ENCODE data around the gene DDC.
A peak's percentile ranks its signal among the peaks of the same experiment; 100 is the strongest.
"Not testable (repeated sequence)": the region's sequence is repeated elsewhere in the genome, so short reads cannot be mapped to it uniquely, and the experiment has no call there.

Gene DDC

GRCh38 chr7:50591480-50592438 is 26.6 kb upstream of the DDC start:
- no peak overlapping the region for H3K4me3 ChIP-seq (ENCODE audit: low read length)
- no peak for DNase-seq (ENCODE audit: low read depth, low spot score)

- no peak overlapping the region for H3K4me3 ChIP-seq (ENCODE audit: low read length)
- DNase-seq (ENCODE audit: low read depth, low spot score): no peak
Observed at GRCh38 chr7:50591098-50591479, 25.9 kb upstream of the DDC start.

GRCh38 chr7:50590535-50590934 is 25.3 kb upstream of the DDC start:
- H3K4me3 ChIP-seq (ENCODE audit: low read length): no peak overlapping the region
- no peak for DNase-seq (ENCODE audit: low read depth, low spot score)

GRCh38 chr7:50589364-50589763 is 24.2 kb upstream of the DDC start:
- no peak overlapping the region for H3K4me3 ChIP-seq (ENCODE audit: low read length)
- DNase-seq (ENCODE audit: low read depth, low spot score): peak; percentile 35

GRCh38 chr7:50588937-50589336 is 23.7 kb upstream of the DDC start:
- no peak for DNase-seq (ENCODE audit: low read depth, low spot score)
- no peak overlapping the region for H3K4me3 ChIP-seq (ENCODE audit: low read length)

GRCh38 chr7:50587737-50588136 is 22.5 kb upstream of the DDC start:
- no peak for DNase-seq (ENCODE audit: low read depth, low spot score)
- no peak overlapping the region for H3K4me3 ChIP-seq (ENCODE audit: low read length)

- DNase-seq (ENCODE audit: low read depth, low spot score): peak; percentile 43
- H3K4me3 ChIP-seq (ENCODE audit: low read length): no peak overlapping the region
Observed at GRCh38 chr7:50584793-50585408, 19.7 kb upstream of the DDC start.

- H3K4me3 ChIP-seq (ENCODE audit: low read length): no peak overlapping the region
- DNase-seq (ENCODE audit: low read depth, low spot score): no peak
Observed at GRCh38 chr7:50584386-50584785, 19.2 kb upstream of the DDC start.

GRCh38 chr7:50583295-50583694 is 18.1 kb upstream of the DDC start:
- DNase-seq (ENCODE audit: low read depth, low spot score); H3K4me3 ChIP-seq (ENCODE audit: low read length): not testable (repeated sequence)

GRCh38 chr7:50582271-50582670 is 17.1 kb upstream of the DDC start:
- H3K4me3 ChIP-seq (ENCODE audit: low read length); DNase-seq (ENCODE audit: low read depth, low spot score): not testable (repeated sequence)

GRCh38 chr7:50580666-50581065 is 15.5 kb upstream of the DDC start:
- H3K4me3 ChIP-seq (ENCODE audit: low read length): not testable (repeated sequence)

GRCh38 chr7:50580057-50580456 is 14.9 kb upstream of the DDC start:
- H3K4me3 ChIP-seq (ENCODE audit: low read length): no peak overlapping the region
- DNase-seq (ENCODE audit: low read depth, low spot score): no peak

More at GRCh38 chr7:50580666-50581065, 15.5 kb upstream of the DDC start:
- DNase-seq (ENCODE audit: low read depth, low spot score): not testable (repeated sequence)

- H3K4me3 ChIP-seq (ENCODE audit: low read length); DNase-seq (ENCODE audit: low read depth, low spot score): not testable (repeated sequence)
Observed at GRCh38 chr7:50578105-50578504, 12.9 kb upstream of the DDC start.

- no peak for DNase-seq (ENCODE audit: low read depth, low spot score)
- H3K4me3 ChIP-seq (ENCODE audit: low read length): no peak overlapping the region
Observed at GRCh38 chr7:50577569-50577968, 12.4 kb upstream of the DDC start.

- H3K4me3 ChIP-seq (ENCODE audit: low read length): not testable (repeated sequence)
- peak; percentile 50 for DNase-seq (ENCODE audit: low read depth, low spot score)
Observed at GRCh38 chr7:50576388-50576787, 11.2 kb upstream of the DDC start.

GRCh38 chr7:50567715-50568261 is 2.6 kb upstream of the DDC start:
- DNase-seq (ENCODE audit: low read depth, low spot score): no peak
- H3K4me3 ChIP-seq (ENCODE audit: low read length): no peak overlapping the region

GRCh38 chr7:50565977-50566376 is 772 bp upstream of the DDC start:
- DNase-seq (ENCODE audit: low read depth, low spot score): no peak
- no peak overlapping the region for H3K4me3 ChIP-seq (ENCODE audit: low read length)

GRCh38 chr7:50565559-50565916 is 333 bp upstream of the DDC start:
- no peak for DNase-seq (ENCODE audit: low read depth, low spot score)
- H3K4me3 ChIP-seq (ENCODE audit: low read length): no peak overlapping the region

GRCh38 chr7:50564171-50564570 is 1.0 kb downstream of the DDC start:
- no peak for DNase-seq (ENCODE audit: low read depth, low spot score)
- H3K4me3 ChIP-seq (ENCODE audit: low read length): no peak overlapping the region

- no peak overlapping the region for H3K4me3 ChIP-seq (ENCODE audit: low read length)
- DNase-seq (ENCODE audit: low read depth, low spot score): no peak
Observed at GRCh38 chr7:50562136-50562535, 3.1 kb downstream of the DDC start.

All from Jurkat, Clone E6-1 (cell line).